HEK293 (cell line): Measurements from ENCODE around the gene TSPAN9.

Experiments
- ZBTB1 ChIP-seq: fragments of 450-650 bp; formaldehyde crosslinking; IDR thresholded peaks from 2 replicates; pipeline ENCODE4 v1.5.1; 2016; ENCODE audit warnings: missing biosample characterization, missing genetic modification characterization
- TF ChIP-seq, protein P1 (sequence below): fragments of 450-650 bp; formaldehyde crosslinking; IDR thresholded peaks from 2 replicates; pipeline ENCODE4 v1.5.1; 2016; ENCODE audit warnings: missing biosample characterization, missing genetic modification characterization

DNA sequence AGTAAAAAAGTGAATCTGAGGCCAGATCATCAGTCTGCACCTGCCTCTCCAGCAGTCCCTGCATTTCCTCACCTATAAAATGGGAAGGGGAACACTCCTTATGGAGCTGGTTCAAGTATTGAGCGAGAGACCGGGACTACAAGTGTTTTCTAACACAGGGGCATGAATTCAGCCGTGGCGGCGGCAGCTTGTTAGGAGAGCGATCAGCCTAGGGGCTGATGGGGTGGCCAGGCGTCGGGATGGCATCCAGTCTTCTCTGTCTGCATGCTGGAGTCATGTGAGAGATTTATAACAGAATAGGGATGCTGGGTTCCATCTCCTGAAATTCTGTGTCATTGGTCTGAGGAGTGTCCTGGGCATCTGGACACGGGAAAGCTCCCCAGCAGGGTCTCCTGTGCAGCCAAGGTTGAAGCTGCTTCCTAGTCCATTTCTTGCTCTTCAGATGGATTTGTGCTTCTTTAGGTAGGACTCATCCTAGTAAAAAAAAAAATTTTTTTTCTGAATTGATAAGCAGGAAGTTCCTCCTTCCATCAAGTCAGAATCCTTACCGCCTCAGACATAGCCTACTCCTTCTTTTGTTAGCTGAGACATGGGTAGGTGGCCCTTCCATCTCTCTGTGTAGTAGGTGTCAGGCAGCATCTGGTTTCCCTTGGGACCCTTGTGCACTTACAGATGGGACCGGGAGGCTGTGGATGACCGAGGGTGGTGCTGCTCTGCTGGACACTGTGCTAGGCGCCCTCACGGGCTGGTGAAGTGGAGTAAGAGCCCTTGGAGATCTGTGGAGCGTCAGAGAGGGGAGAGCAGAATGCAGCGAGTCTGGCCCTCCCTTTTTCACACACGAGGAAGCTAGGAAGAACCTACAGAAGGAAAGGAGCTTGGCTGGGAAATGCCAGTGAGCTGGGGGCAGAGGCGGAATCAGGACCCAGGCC, 146.7 kb downstream of the TSPAN9 start:
- no peak for TF ChIP-seq ZBTB1 (tag by site-specific recombination)
- TF ChIP-seq, protein P1, sequence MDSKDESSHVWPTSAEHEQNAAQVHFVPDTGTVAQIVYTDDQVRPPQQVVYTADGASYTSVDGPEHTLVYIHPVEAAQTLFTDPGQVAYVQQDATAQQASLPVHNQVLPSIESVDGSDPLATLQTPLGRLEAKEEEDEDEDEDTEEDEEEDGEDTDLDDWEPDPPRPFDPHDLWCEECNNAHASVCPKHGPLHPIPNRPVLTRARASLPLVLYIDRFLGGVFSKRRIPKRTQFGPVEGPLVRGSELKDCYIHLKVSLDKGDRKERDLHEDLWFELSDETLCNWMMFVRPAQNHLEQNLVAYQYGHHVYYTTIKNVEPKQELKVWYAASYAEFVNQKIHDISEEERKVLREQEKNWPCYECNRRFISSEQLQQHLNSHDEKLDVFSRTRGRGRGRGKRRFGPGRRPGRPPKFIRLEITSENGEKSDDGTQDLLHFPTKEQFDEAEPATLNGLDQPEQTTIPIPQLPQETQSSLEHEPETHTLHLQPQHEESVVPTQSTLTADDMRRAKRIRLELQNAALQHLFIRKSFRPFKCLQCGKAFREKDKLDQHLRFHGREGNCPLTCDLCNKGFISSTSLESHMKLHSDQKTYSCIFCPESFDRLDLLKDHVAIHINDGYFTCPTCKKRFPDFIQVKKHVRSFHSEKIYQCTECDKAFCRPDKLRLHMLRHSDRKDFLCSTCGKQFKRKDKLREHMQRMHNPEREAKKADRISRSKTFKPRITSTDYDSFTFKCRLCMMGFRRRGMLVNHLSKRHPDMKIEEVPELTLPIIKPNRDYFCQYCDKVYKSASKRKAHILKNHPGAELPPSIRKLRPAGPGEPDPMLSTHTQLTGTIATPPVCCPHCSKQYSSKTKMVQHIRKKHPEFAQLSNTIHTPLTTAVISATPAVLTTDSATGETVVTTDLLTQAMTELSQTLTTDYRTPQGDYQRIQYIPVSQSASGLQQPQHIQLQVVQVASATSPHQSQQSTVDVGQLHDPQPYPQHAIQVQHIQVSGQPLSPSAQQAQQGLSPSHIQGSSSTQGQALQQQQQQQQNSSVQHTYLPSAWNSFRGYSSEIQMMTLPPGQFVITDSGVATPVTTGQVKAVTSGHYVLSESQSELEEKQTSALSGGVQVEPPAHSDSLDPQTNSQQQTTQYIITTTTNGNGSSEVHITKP (tag by site-specific recombination), result no peak
